Measurements from ENCODE around the gene C8G.
A peak's percentile ranks its signal among the peaks of the same experiment; 100 is the strongest.

Gene C8G

DNA sequence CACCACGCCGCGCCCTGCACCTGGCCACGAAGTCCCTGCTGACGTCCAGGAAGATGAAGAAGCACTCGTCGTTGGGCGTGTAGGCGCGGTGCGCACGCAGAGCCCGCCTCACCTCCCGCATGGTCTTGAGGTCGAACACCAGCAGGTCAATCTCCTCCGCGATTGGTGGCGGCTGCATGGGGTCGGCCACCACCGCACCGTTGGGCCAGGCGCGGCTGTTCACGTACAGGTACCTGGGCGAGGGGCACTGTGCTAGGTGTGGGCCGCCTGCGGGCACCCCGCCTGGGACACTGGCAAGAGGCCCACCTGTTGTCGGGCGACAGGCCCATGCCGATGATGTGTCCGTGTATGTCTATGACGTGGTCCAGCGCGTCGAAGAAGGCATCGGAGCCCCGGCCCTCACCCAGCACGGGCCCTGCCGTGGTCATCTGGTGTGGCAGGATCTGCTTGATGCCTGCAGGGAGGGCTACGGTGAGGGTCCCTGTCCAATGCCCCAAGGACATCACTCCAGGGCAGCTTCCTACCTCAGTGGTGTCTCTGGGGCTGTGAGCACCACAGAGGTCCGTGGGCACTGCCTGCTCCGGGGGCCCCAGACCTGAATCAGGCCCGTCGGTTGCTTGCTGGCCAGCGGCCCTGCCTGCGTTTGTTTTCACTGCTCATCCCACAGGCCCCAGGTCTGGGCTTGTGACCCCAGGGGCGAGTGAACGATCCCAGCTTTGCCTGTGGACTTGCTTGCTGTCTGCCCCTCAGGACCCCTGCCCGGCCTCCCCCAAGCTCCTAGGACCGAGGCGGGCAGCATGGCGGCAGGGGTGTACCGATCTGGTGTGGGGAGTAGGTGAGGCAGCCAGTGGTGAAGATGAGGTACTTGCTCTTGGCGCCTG, 3.6 kb upstream of the C8G start:
- DNase-seq (ENCODE audit: low read depth) = no peak

DNA sequence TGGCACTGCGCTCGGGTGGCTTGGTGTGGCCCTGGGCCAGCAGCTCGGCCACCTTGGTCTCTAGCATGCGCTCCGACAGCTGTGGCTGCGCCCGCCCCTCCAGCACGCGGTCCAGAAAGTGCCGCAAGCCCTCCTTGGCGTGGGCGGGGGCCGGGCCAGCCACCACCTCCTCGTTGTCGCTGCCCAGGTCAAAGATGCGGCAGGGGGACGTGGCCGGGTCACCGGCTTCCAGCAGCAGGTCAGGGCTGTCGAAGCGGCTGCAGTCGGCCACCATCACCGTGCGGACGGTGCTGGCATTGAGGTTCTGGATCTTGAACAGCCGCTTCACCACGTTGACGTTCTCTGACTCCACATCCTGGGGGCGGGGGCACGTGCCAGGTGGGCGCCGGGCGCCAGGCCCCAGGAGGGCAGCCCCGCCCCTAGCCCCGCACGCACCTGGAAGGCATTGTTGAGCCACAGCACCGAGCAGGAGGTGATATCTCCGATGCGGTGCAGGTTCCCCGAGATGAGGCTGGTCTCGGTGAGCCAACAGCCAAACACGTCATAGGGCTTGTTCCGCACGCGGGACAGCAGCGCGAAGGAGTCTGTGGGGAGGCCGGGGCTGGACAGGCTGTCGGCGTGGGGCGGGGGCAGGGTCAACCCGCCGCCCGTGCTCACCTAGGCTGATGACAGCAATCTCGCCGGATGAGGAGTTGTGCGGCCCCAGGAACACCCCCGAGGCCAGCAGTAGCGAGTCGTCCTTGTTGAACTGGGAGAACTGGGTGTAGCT, 2.7 kb upstream of the C8G start:
- DNase-seq (ENCODE audit: low read depth) = no peak

DNA sequence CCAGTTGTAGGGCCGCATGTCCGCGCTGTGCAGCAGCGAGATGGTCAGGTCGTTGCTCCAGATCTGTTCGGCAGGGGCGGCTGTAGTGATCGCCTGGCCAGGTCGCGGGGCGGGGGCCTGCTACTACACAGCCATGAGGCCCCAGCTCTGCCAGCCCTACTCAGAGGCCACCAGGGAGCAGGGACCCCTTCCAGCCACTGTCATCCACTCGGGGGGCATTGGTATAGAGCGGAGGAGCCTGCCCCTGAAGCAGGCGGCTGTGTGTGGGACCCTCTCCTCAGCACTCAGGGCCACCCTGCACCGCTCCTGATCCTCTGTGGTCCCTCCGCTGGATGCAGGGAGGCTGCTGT, 2.2 kb upstream of the C8G start:
- no peak for DNase-seq (ENCODE audit: low read depth)

DNA sequence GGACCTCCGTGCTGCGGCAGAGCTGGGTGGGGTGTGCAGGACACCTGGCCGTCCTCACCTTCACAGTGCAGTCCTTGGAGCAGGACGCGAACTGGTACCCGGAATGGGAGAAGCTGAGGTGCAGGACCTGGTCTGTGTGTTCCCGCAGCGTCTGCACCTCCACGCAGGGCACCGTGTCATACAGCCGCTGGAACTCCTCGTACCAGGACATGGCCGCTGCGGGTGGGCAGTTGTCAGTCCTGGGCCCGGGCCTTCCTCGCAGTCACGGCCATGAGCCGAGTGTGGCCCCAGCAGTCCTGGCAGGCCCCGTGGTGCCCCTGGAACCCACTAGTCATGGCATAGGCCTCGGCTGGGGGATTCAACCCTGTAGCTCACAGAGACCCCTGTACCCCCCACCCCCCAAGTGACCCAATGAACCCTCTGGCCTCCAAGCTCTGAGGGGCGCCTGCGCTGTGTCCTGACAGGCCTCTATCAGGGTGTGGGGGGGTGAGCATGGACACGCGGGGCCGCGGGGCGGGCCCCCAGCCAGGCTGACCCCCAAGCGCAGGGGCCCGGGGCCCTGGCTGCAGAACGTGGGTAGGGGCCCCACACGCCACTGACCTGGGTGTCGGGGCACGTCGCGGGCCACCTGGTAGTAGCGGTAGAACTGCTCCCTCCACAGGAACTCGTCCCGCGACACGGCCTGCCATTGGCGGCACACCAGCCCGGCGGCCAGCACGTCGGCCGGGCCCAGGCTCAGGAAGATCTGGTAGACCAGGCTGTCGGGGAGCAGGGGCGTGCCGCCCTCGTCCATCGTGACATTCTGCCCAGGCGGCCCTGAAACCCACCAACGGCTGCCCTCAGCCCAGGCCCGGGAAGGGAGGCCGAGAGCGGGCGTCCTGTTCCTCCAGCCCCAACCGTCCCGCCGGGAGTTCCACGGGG, 1.5 kb upstream of the C8G start:
- no peak for DNase-seq (ENCODE audit: low read depth)

DNA sequence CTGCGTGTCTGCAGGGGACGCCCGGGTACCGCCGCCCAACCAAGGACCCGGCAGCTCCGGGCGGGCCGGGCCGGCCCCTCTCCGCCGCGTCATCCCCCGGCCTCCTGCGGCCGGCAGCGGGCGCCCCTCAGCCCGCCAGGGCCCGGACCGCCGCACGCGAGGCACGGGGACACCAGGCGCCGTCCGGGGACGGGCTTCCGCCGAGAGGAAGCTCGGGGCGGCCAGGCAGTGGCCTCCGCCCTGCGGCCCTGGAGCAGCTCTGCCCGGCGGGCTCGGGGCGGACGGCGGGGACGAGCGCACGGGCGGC, 878 bp upstream of the C8G start:
- DNase-seq (ENCODE audit: low read depth) = no peak

DNA sequence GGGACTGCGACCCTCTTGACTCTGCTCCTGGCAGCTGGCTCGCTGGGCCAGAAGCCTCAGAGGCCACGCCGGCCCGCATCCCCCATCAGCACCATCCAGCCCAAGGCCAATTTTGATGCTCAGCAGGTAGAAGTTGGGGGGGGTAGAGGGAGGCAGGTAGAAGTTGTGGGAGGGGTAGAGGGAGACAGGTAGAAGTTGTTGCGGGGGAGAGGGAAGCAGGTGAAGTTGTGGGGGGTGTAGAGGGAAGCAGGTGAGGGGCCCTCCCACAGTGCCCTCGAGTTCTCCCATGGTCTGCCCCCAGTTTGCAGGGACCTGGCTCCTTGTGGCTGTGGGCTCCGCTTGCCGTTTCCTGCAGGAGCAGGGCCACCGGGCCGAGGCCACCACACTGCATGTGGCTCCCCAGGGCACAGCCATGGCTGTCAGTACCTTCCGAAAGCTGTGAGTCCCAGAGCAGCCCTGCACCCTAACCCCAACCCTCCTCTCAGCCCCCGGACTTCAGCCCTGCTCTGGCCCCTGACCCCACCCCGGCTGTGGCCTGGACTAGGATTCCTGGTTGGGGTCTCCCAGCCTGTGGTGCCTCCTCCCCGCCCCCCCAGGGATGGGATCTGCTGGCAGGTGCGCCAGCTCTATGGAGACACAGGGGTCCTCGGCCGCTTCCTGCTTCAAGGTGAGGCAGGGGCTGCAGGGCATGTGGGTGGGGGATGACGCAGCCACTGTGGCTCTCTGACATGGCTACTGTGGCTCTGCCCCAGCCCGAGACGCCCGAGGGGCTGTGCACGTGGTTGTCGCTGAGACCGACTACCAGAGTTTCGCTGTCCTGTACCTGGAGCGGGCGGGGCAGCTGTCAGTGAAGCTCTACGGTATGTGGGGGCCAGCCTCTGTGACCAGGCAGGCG, 537 bp downstream of the C8G start:
- DNase-seq (ENCODE audit: low read depth) = no peak

DNA sequence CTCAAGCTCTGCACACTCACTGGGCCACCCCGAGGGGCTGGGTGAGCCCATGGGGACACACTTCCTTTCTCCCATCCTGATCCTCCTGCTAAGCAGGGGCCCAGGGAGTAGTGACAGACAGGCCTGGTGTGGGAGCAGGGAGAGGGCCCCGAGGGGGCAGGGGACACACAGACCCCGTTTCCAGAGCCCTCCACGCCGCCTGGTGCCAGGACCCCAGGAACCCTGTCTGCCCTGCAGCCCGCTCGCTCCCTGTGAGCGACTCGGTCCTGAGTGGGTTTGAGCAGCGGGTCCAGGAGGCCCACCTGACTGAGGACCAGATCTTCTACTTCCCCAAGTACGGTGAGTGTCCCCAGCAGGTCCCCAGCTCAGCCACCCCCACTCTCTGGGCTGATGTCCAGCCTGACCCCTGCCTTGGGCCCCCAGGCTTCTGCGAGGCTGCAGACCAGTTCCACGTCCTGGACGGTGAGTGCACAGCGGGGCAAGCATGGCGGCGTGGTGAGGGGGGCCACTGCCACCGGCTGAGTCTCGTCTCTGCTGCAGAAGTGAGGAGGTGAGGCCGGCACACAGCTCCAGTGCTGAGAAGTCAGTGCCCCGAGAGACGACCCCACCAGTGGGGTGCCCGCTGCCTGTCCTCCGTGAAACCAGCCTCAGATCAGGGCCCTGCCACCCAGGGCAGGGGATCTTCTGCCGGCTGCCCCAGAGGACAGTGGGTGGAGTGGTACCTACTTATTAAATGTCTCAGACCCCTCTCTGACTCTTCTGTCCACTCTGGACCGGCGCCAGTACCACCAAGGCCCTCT, 1.4 kb downstream of the C8G start:
- DNase-seq (ENCODE audit: low read depth) = no peak

DNA sequence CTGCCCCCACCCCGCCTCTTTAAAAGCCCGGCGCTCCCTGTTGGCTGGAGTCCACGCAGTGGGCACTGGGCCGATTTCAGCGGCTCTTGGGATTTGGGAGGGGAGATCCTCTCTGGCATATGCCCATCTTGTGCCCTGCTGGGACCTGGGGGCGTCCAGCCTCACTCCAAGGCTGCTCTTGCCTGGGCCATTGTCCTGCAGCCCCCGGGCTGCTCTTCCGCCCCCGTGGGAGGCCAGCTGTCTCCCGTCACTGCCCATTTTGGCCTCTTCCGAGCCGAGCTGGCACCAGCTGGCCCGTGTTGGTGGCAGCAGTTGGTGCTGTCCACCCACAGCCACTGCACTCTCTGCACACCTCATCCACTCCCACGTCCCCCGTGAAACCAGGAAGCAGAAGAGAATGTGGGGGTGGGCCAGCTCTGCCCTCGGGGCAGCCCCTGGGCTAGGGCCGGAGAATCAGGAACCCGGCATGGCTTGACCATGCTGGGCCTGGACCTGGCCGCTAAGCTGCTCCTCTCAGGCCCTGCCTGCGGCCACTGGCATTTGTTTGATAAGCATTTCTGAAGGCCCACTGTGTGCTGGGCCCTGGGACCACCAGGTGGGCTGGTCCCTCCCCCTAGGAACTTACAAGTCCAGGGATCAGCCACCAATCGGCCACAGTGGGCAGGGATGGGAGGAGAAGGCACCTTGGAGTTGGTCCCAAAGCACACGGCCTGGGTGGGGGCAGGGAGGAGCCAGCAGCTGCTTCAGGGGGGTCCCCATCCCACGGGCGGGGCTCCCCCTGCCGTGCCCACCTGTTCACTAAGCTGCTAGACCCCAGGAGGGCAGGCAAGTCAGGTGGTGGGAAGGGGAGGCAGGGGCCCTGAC, 2.2 kb downstream of the C8G start:
- DNase-seq (ENCODE audit: low read depth) = no peak

DNA sequence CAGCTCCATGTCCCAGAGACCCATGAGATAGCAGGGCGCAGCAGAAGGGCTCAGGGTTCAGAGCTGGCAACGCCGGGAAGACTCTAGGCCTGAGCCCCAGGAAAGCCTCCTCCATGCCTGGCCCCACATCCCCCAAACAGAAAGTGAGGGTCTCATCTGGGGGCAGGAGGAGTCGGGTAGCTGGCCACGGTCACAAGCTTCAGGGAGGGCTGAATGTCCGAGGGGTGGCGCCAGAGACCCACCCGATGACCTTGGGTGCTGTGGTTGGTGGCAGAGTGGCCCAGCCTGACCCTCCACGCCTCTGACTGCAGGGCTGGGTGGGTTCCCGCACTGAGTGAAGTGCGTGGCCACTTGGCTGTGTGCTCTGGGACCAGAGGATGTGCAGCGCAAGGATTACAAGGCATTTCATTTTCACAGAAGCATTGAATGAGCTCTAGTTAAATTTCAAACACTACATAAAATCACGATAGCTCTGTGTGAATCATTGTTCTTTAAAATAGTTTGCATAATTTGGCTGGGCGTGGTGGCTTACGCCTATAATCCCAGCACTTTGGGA, 3.0 kb downstream of the C8G start:
- no peak for DNase-seq (ENCODE audit: low read depth)

DNA sequence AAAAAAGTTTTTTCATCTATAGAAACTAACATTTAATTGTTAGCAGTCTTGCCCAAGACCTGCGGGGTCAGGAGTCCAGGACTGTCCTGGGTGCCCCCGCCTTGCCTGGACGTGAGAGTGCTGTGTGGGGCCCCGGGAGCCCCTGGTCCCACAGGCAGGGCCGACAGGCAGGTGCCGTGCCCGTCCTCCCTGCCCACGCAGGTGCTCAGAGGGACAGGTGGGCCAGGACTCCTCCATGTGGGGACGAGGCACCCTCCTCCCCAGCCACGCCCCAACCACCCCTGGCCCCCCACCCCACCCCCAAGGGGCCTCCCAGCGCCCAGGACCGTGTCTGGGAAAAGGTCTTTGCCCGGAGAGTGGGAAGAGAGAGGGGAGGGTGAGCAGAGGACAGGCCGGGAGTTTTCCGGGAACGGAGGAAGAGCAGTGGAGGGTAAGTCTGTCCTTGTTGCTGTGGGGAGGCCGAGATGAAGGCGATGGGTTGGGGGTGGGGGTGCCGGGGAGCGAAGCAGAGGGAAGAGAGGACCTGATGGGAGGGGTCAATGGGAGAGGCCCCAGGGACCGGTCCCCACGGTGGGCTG, 4.3 kb downstream of the C8G start:
- no peak for DNase-seq (ENCODE audit: low read depth)

DNA sequence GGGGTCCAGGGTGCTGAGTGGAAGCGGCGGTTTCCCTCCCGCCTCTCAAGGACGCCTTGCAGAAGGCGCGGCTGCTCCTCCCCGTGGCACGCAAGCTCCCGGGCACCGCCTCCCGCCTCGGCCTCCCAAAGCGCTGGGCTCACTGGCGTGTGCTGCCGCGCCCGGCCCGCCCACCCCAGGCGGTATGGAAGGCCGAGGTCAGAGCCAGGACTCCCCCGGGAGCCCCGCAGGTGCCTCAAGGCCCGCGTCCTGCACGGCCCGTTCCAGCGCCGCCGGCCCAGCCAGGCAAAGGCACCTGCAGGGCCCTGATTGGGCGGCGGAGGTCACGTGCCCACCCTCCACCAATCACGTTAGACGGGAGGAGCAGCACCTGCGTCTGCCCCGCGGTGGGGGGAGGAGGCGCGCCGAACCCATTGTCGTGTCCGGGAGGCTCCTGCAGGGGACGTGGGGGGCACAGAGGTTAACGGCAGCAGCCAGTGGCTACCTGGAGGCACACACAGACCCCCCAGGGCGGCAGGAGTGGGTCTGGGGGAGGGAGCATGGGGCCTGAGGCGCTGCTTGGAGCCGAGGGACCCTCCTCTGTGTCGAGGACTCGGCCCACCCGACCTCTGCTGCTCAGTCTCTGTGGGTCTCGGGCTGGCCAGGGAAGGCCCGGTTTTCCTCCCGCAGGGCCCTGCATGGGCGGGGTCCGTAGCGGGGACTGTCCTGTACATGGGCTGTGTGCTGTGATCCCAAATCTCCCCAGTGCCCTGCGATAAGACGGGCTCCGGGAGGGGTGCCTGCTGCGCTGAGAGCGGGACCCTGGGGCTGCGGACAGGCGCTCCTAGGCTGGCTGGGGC, 5.0 kb downstream of the C8G start:
- peak; percentile 83 for DNase-seq (ENCODE audit: low read depth)

DNA sequence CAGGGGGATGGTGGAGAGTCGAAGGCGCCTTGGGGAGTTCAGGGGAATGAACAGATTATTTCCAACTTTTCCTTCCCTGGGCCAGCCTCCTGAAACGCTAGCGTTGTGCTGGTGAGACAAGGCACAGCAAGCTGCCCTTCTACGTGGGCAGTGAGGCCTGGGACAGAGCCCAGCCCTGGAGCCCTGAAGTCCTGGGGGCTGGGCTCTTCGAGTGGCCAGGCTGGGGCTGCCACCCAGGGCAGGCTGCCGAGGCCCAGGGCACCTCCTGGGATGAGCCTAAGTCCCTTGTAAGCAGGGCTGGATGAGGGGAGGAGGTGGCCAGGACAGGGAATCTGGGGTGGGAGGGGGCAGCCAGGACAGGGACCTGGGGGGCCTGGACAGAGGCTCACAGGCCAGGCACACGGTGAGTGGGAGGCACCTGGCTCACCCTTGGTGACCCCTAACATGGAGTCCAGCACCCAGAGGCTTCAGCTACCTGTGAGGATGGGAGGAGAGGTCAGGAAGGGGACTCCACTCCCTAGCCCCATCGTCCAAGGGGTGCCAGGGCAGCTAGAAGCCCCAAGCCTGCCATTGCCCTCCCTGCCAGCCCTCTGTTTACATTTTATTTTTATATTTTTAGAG, 5.7 kb downstream of the C8G start:
- DNase-seq (ENCODE audit: low read depth) = no peak

DNA sequence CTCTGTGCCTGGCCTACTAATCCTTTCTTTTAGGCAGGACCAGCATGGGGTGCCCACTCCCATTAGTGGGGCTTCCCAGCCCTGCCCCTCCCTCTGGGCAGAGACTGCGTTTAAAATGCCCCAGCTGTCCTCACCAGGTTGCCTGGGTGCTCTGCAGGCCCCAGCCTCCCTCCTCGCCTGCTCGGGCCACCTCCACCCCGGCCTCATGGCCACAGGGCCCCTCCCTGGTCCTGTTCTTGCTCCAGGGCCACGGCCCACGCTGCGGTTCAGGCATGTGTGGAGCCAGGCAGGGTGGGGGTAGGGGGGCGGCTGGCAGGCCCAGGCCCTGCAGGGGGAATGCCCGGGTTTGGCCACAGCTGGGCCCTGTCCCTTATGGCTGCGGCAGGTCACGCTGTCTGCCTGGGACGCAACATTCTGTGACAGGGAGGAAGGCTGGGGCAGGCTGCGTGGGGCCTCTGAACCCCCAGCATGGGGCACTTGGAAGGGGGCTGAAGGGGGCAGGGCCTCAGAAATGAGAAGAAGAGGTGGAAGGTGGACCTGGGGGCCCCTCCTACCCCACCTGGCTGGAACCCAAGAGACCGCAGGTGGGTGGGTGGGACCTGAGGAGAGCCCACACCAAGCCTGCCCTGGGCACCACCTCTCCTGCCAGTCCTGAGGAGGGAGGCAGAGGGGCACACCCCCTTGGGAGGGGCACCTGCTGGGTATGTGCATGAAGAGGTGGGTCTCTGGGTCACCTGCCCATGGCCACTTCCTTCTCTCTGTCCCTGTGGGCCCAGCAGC, 6.7 kb downstream of the C8G start, which contains the start of gene LCN12:
Gene LCN12, plus strand, starts transcription at position 733 of the 780 bp plus-strand sequence. CDS start 55 bp downstream, outside the sequence.
- DNase-seq (ENCODE audit: low read depth) = no peak

DNA sequence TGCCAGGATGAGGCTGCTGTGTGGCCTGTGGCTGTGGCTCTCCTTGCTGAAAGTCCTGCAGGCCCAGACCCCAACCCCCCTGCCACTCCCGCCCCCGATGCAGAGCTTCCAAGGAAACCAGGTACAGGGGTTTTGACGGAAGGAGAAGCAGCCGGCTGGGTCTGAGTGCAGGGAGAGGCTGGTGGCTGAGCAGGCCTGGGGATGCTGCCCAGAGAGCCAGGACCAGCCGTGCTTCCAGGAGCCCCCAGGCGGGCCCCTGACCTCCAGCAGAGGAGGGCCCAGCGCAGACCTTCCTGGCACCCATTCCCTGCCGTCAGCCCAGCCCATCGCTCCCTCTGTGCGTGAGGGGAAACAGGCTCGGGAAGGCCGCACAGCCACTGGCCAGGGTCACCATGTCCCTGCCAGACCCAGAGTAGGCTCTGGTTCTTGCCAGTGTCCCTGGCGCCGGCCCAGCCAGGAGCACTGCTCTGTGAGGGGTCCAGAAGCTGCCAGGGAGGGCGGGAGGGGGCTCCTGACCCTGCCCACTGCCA, 7.3 kb downstream of the C8G start:
- no peak for DNase-seq (ENCODE audit: low read depth)

DNA sequence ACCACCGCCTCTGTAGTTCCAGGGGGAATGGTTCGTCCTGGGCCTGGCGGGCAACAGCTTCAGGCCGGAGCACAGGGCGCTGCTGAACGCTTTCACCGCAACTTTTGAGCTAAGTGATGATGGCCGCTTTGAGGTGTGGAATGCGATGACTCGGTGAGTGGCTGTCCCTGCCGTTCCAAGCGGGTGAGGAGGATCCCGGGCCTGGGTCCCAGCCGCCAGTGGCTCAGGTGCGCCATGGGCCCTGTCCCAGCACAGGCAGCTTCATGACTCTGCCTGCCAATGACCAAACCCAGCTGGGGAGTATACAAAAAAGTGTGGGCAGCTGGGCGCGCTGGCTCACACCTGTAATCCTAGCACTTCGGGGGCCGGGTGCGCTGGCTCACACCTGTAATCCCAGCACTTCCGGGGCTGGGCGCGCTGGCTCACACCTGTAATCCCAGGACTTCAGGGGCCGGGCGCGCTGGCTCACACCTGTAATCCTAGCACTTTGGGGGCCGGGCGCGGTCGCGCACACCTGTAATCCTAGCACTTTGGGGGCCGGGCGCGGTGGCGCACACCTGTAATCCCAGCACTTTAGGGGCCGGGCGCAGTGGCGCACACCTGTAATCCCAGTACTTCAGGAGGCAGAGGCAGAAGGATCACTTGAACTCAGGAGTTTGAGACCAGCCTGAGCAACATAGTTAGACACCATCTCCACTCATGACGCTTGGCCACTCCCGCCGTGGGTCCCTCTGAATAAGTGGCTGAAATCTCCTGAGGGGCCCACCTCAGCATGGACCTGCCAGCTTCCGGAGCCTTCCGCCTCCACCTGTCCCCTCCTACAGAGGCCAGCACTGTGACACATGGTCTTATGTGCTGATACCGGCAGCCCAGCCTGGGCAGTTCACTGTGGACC, 8.1 kb downstream of the C8G start:
- DNase-seq (ENCODE audit: low read depth) = no peak

All from stimulated activated CD8-positive, alpha-beta memory T cell treated with anti-CD3 and anti-CD28 coated beads, Interleukin-15, amount 100 ng/mL, for 24 hours (primary cell).